HFFc6 (cell line): ENCODE measurements around the gene PAXX. TPM values are rescaled to one million over a fixed set of nuclear protein-coding genes. Genes with fewer than 3 reads are reported as not detected.
A peak's percentile ranks its signal among the peaks of the same experiment; 100 is the strongest.

ENCODE experiments used
- DNase-seq: peaks from one replicate; pipeline ENCODE4 v3.0.0-alpha.2; 2018
- H3K27ac Mint-ChIP-seq: 2 replicates; pipeline ENCODE4 v1.8.0; 2020; ENCODE audit warnings: mild to moderate bottlenecking, mixed read lengths
- H3K27me3 Mint-ChIP-seq: 2 replicates; pipeline ENCODE4 v1.8.0; 2021; ENCODE audit warnings: mild to moderate bottlenecking, moderate library complexity, mixed read lengths; ENCODE audit not compliant: insufficient read depth
- H3K36me3 Mint-ChIP-seq: 2 replicates; pipeline ENCODE4 v1.8.0; 2021; ENCODE audit warnings: low read depth, mixed read lengths
- H3K4me1 Mint-ChIP-seq: 2 replicates; pipeline ENCODE4 v1.8.0; 2020; ENCODE audit warnings: low read depth, mixed read lengths
- H3K4me3 Mint-ChIP-seq: 2 replicates; pipeline ENCODE4 v1.8.0; 2020; ENCODE audit warnings: mild to moderate bottlenecking, moderate library complexity, mixed read lengths
- H3K9me3 Mint-ChIP-seq: 2 replicates; pipeline ENCODE4 v1.8.0; 2020; ENCODE audit warnings: mild to moderate bottlenecking, mixed read lengths
- total RNA-seq, 6 experiments: library from RNA; stranded (reverse); fragmentation: NEBNext Ultra II Directional; extraction: Animal tissue kit (Norgen Biotek cat#: 25700); gene quantifications; 2 replicates in 1 of 6; 3 replicates in 5 of 6; pipeline ENCODE4 v1.2.3, GENCODE V29; 2021
- TF ChIP-seq, protein P1 (sequence below): fragments of 200-600 bp; sonication (generic); IDR thresholded peaks from 2 replicates; pipeline ENCODE4 v1.5.0; 2021; ENCODE audit warnings: antibody characterized with exemption, mild to moderate bottlenecking

The PAXX gene
- total RNA-seq, 6 experiments from 2014 or later, result 26.0 to 42.6 (median 29.0) TPM

DNA sequence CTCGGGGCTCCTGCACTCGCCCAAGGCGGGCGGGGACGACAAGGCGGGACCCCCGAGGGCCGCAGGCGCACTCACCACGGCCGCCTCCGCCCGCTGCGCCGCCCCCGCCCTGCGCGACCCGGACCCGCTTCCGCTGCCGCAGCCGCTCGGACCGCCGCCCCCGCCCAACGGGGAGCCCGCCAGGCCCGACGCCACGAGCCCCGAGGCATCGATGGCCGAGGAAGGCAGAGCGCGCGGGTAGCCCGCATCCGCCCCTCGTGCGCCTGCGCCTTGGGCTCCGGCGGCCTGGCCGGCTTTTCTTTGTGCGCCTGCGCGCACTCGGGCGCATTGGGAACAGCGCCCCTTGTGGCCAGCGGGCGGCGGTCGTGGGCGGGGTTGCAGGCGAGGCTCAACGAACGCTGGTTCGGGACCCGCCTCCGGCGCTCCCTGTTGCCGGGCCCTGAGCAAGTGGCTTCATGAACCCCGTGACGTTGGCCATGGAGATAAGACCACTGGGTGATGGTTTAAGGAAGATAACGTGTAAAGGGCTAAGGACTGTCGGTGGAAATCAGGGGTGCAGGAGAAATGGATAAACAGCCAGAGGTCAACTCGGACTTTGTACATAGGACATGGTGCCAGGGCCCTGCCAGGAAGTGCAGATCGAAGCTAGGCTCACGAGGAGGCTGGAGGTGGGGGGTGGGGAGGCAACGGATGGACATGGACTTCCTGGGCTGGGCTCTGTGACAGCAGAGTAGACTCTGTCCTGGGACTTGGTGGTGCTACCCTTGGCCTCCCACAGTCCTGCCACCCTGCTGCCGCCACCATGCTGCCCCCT, 47.5 kb upstream of the PAXX start, which contains the start of the genes C8G and FBXW5:
Gene C8G, plus strand, starts transcription at position 725 of the 814 bp plus-strand sequence. Its CDS starts 78 bp downstream, at position 803.
Gene FBXW5, minus strand, starts transcription at position 220 of the 814 bp plus-strand sequence. CDS start 655 bp downstream, outside the sequence.
- Mint-ChIP-seq H3K4me1 (peaks cover 10% of the 10 kb centered on the region), H3K4me3 (peak within 1 kb of the TSS; percentile 82), H3K9me3 (no peaks in the 10 kb centered on the region), H3K27ac (peak within 1 kb of the TSS; percentile 73), H3K27me3 (peaks cover 2% of the 10 kb centered on the region; the same call in 1 of the 2 replicates), H3K36me3 (no peaks in the 10 kb centered on the region; the same call in 1 of the 2 replicates)
- TF ChIP-seq, protein P1, sequence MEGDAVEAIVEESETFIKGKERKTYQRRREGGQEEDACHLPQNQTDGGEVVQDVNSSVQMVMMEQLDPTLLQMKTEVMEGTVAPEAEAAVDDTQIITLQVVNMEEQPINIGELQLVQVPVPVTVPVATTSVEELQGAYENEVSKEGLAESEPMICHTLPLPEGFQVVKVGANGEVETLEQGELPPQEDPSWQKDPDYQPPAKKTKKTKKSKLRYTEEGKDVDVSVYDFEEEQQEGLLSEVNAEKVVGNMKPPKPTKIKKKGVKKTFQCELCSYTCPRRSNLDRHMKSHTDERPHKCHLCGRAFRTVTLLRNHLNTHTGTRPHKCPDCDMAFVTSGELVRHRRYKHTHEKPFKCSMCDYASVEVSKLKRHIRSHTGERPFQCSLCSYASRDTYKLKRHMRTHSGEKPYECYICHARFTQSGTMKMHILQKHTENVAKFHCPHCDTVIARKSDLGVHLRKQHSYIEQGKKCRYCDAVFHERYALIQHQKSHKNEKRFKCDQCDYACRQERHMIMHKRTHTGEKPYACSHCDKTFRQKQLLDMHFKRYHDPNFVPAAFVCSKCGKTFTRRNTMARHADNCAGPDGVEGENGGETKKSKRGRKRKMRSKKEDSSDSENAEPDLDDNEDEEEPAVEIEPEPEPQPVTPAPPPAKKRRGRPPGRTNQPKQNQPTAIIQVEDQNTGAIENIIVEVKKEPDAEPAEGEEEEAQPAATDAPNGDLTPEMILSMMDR, result peak; percentile 98
- peak; percentile 87 for DNase-seq

DNA sequence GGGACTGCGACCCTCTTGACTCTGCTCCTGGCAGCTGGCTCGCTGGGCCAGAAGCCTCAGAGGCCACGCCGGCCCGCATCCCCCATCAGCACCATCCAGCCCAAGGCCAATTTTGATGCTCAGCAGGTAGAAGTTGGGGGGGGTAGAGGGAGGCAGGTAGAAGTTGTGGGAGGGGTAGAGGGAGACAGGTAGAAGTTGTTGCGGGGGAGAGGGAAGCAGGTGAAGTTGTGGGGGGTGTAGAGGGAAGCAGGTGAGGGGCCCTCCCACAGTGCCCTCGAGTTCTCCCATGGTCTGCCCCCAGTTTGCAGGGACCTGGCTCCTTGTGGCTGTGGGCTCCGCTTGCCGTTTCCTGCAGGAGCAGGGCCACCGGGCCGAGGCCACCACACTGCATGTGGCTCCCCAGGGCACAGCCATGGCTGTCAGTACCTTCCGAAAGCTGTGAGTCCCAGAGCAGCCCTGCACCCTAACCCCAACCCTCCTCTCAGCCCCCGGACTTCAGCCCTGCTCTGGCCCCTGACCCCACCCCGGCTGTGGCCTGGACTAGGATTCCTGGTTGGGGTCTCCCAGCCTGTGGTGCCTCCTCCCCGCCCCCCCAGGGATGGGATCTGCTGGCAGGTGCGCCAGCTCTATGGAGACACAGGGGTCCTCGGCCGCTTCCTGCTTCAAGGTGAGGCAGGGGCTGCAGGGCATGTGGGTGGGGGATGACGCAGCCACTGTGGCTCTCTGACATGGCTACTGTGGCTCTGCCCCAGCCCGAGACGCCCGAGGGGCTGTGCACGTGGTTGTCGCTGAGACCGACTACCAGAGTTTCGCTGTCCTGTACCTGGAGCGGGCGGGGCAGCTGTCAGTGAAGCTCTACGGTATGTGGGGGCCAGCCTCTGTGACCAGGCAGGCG, 46.6 kb upstream of the PAXX start:
- TF ChIP-seq, protein P1, result no peak
- H3K4me1 Mint-ChIP-seq, result peaks cover 10% of the 10 kb centered on the region
- no peak overlapping the region for H3K27ac Mint-ChIP-seq
- DNase-seq, result no peak
- H3K9me3 Mint-ChIP-seq, result no peaks in the 10 kb centered on the region
- H3K27me3 Mint-ChIP-seq, result peaks cover 2% of the 10 kb centered on the region; the same call in 1 of the 2 replicates
- H3K4me3 Mint-ChIP-seq, result no peak overlapping the region
- H3K36me3 Mint-ChIP-seq, result no peaks in the 10 kb centered on the region; the same call in 1 of the 2 replicates

DNA sequence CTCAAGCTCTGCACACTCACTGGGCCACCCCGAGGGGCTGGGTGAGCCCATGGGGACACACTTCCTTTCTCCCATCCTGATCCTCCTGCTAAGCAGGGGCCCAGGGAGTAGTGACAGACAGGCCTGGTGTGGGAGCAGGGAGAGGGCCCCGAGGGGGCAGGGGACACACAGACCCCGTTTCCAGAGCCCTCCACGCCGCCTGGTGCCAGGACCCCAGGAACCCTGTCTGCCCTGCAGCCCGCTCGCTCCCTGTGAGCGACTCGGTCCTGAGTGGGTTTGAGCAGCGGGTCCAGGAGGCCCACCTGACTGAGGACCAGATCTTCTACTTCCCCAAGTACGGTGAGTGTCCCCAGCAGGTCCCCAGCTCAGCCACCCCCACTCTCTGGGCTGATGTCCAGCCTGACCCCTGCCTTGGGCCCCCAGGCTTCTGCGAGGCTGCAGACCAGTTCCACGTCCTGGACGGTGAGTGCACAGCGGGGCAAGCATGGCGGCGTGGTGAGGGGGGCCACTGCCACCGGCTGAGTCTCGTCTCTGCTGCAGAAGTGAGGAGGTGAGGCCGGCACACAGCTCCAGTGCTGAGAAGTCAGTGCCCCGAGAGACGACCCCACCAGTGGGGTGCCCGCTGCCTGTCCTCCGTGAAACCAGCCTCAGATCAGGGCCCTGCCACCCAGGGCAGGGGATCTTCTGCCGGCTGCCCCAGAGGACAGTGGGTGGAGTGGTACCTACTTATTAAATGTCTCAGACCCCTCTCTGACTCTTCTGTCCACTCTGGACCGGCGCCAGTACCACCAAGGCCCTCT, 45.8 kb upstream of the PAXX start:
- Mint-ChIP-seq H3K4me1 (peaks cover 10% of the 10 kb centered on the region), H3K27me3 (peaks cover 2% of the 10 kb centered on the region; the same call in 1 of the 2 replicates), H3K36me3 (no peaks in the 10 kb centered on the region; the same call in 1 of the 2 replicates), H3K27ac (no peak overlapping the region), H3K9me3 (no peaks in the 10 kb centered on the region), H3K4me3 (no peak overlapping the region)
- TF ChIP-seq, protein P1, result no peak
- no peak for DNase-seq

DNA sequence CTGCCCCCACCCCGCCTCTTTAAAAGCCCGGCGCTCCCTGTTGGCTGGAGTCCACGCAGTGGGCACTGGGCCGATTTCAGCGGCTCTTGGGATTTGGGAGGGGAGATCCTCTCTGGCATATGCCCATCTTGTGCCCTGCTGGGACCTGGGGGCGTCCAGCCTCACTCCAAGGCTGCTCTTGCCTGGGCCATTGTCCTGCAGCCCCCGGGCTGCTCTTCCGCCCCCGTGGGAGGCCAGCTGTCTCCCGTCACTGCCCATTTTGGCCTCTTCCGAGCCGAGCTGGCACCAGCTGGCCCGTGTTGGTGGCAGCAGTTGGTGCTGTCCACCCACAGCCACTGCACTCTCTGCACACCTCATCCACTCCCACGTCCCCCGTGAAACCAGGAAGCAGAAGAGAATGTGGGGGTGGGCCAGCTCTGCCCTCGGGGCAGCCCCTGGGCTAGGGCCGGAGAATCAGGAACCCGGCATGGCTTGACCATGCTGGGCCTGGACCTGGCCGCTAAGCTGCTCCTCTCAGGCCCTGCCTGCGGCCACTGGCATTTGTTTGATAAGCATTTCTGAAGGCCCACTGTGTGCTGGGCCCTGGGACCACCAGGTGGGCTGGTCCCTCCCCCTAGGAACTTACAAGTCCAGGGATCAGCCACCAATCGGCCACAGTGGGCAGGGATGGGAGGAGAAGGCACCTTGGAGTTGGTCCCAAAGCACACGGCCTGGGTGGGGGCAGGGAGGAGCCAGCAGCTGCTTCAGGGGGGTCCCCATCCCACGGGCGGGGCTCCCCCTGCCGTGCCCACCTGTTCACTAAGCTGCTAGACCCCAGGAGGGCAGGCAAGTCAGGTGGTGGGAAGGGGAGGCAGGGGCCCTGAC, 45.0 kb upstream of the PAXX start:
- Mint-ChIP-seq H3K9me3 (no peaks in the 10 kb centered on the region), H3K36me3 (no peaks in the 10 kb centered on the region), H3K4me3 (no peak overlapping the region), H3K27me3 (peaks cover 2% of the 10 kb centered on the region; the same call in 1 of the 2 replicates), H3K4me1 (peaks cover 10% of the 10 kb centered on the region), H3K27ac (no peak overlapping the region; the same call in 1 of the 2 replicates)
- no peak for DNase-seq
- TF ChIP-seq, protein P1, result no peak
